Gastrocnemius medialis (tissue), 4 donors: ENCODE data around the gene RAB22A. TPM values are rescaled to one million over a fixed set of nuclear protein-coding genes. Genes with fewer than 3 reads are reported as not detected.
"Not testable (repeated sequence)": the region's sequence is repeated elsewhere in the genome, so short reads cannot be mapped to it uniquely, and the experiment has no call there.

Experiments
- ATAC-seq, 2 donors: fragments of 150-250 bp; one replicate each; pipeline ENCODE4 v1.9.1; 2016
- DNase-seq, 2 donors: peaks; one replicate each; pipeline ENCODE4 v3.0.0-alpha.2; 2019
- H3K27ac ChIP-seq, 4 donors: fragments of 200-600 bp; sonication (generic); 1 replicate in 1 of 4; 2 replicates in 3 of 4; pipeline ENCODE4 v1.5.1; 2016 to 2018; ENCODE audit warnings: mild to moderate bottlenecking in 2 of 4, moderate library complexity in 1 of 4
- H3K27me3 ChIP-seq, 3 donors: fragments of 200-600 bp; sonication (generic) in 2 of 3; 1 replicate in 1 of 3; 2 replicates in 2 of 3; pipeline versions ENCODE4 v1.5.1 to v1.6.0; 2016 to 2019; ENCODE audit warnings: mild to moderate bottlenecking in 1 of 3, moderate library complexity in 1 of 3
- H3K36me3 ChIP-seq, 2 donors: fragments of 200-600 bp; sonication (generic) in 1 of 2; one replicate each; pipeline ENCODE4 v1.5.1; 2017 to 2018
- H3K4me1 ChIP-seq, 2 donors: fragments of 200-600 bp; sonication (generic) in 1 of 2; one replicate each; pipeline ENCODE4 v1.5.1; 2016 to 2017; ENCODE audit warnings: mild to moderate bottlenecking in 2 of 2
- H3K4me3 ChIP-seq, 4 donors: fragments of 200-600 bp; sonication (generic) in 3 of 4; 1 replicate in 1 of 4; 2 replicates in 3 of 4; pipeline ENCODE4 v1.5.1; 2016 to 2019; ENCODE audit warnings: mild to moderate bottlenecking in 2 of 4
- H3K9me3 ChIP-seq, 3 donors: fragments of 200-600 bp; sonication (generic) in 2 of 3; 1 replicate in 1 of 3; 2 replicates in 2 of 3; pipeline ENCODE4 v1.5.1; 2016 to 2019
- CTCF ChIP-seq, 5 experiments: fragments of 450-650 bp in 3 of 5; fragments of 200-600 bp in 2 of 5; sonication (generic) in 2 of 5; IDR thresholded peaks in 4 of 5; conservative IDR thresholded peaks in 1 of 5; 1 replicate in 4 of 5; 2 replicates in 1 of 5; pipeline ENCODE4 v1.5.1; 2016 to 2019; ENCODE audit warnings: antibody characterized with exemption in 5 of 5, mild to moderate bottlenecking in 3 of 5, moderate library complexity in 3 of 5
- POLR2A ChIP-seq, 2 donors: fragments of 450-650 bp; IDR thresholded peaks; one replicate each; pipeline ENCODE4 v1.6.1; 2017; ENCODE audit warnings: antibody characterized with exemption in 2 of 2, mild to moderate bottlenecking in 2 of 2, moderate library complexity in 2 of 2
- in situ Hi-C, 4 donors: fragments of 200-750 bp; cut with MboI; loops; one replicate each; pipeline versions ENCODE4 v1.15.0 to v1.8.0; 2017; ENCODE audit warnings: low sequenced_read_pairs in 4 of 4
- intact Hi-C: fragments of 100-400 bp; cut with DNase I; formaldehyde crosslinking; loops from one replicate; pipeline ENCODE4 v1.15.1; 2023; ENCODE audit warnings: low total_unique reads
- total RNA-seq, 4 donors: library from RNA; depleted of rRNA; stranded (reverse); fragments of >200 nt; gene quantifications; one replicate each; pipeline versions ENCODE4 v1.1.0 to v1.2.3, GENCODE V29; 2016

RAB22A gene
- total RNA-seq, 4 donors from 2014 or later, result 8.0 to 10.9 (median 9.3) TPM

GRCh38 chr20:58372806-58373205, 63.3 kb downstream of the RAB22A start:
- intact Hi-C loops (no loop called here), in situ Hi-C loops (no loop called here)
- no peaks in the 10 kb centered on the region for H3K9me3 ChIP-seq
- H3K36me3 ChIP-seq, result no peaks in the 10 kb centered on the region
- H3K4me3 ChIP-seq, result no peak overlapping the region
- H3K27ac ChIP-seq, result no peak overlapping the region
- peaks cover 0 to 3% (median 0%) of the 10 kb centered on the region in 3 donors for H3K27me3 ChIP-seq
- no peaks in the 10 kb centered on the region for H3K4me1 ChIP-seq
- no peak for ATAC-seq
- DNase-seq, result no peak
- TF ChIP-seq CTCF (IDR thresholded peaks at IDR 0.05 in 4 of 5, conservative IDR thresholded peaks at IDR 0.05 in 1 of 5) (no peak), POLR2A (IDR thresholded peaks at IDR 0.05) (no peak)

GRCh38 chr20:58373296-58373695, 63.8 kb downstream of the RAB22A start:
- H3K4me3 ChIP-seq, in situ Hi-C loops, H3K9me3 ChIP-seq, DNase-seq, H3K4me1 ChIP-seq, H3K27ac ChIP-seq, H3K36me3 ChIP-seq, H3K27me3 ChIP-seq, ATAC-seq, intact Hi-C loops: not testable (repeated sequence)

GRCh38 chr20:58374027-58374850, 64.7 kb downstream of the RAB22A start:
- DNase-seq (no peak), ATAC-seq (no peak)
- H3K27me3 ChIP-seq, result peaks cover 0 to 13% (median 3%) of the 10 kb centered on the region in 3 donors
- in situ Hi-C loops, result no loop called here
- H3K4me1 ChIP-seq, result no peaks in the 10 kb centered on the region
- no peak for TF ChIP-seq POLR2A (IDR thresholded peaks at IDR 0.05)
- TF ChIP-seq CTCF (IDR thresholded peaks at IDR 0.05 in 4 of 5, conservative IDR thresholded peaks at IDR 0.05 in 1 of 5), result no peak
- no peak overlapping the region for H3K27ac ChIP-seq
- intact Hi-C loops, result no loop called here
- H3K4me3 ChIP-seq, result no peak overlapping the region
- no peaks in the 10 kb centered on the region for H3K9me3 ChIP-seq
- no peaks in the 10 kb centered on the region for H3K36me3 ChIP-seq

GRCh38 chr20:58374906-58375758, 65.6 kb downstream of the RAB22A start:
- no peak for ATAC-seq
- Histone ChIP-seq H3K4me3 (no peak overlapping the region), H3K27me3 (peaks cover 0 to 13% (median 3%) of the 10 kb centered on the region in 3 donors), H3K9me3 (no peaks in the 10 kb centered on the region), H3K27ac (no peak overlapping the region), H3K36me3 (no peaks in the 10 kb centered on the region), H3K4me1 (no peaks in the 10 kb centered on the region)
- intact Hi-C loops (no loop called here), in situ Hi-C loops (no loop called here)
- no peak for TF ChIP-seq CTCF (IDR thresholded peaks at IDR 0.05 in 4 of 5, conservative IDR thresholded peaks at IDR 0.05 in 1 of 5)
- no peak for TF ChIP-seq POLR2A (IDR thresholded peaks at IDR 0.05)
- no peak for DNase-seq

GRCh38 chr20:58375759-58376352, 66.3 kb downstream of the RAB22A start:
- ATAC-seq, result no peak
- no peaks in the 10 kb centered on the region for H3K4me1 ChIP-seq
- H3K27me3 ChIP-seq, result peaks cover 0 to 17% (median 3%) of the 10 kb centered on the region in 3 donors
- no peaks in the 10 kb centered on the region for H3K36me3 ChIP-seq
- DNase-seq, result no peak
- no peak for TF ChIP-seq CTCF (IDR thresholded peaks at IDR 0.05 in 4 of 5, conservative IDR thresholded peaks at IDR 0.05 in 1 of 5)
- TF ChIP-seq POLR2A (IDR thresholded peaks at IDR 0.05), result no peak
- H3K9me3 ChIP-seq, result no peaks in the 10 kb centered on the region
- in situ Hi-C loops, result no loop called here
- H3K27ac ChIP-seq, result no peak overlapping the region
- intact Hi-C loops, result no loop called here
- H3K4me3 ChIP-seq, result no peak overlapping the region
